GOT3 (cell line): ENCODE results near the gene HPS3.
"Not testable (repeated sequence)": the region's sequence is repeated elsewhere in the genome, so short reads cannot be mapped to it uniquely, and the experiment has no call there.

Experiments used
- DNase-seq: peaks from one replicate; lab custom pipeline; 2025; ENCODE audit warnings: mixed read lengths; lab: John Stamatoyannopoulos, UW

Gene HPS3

GRCh38 chr3:149195221-149195620 is 65.8 kb downstream of the HPS3 start:
- no peak for DNase-seq

- not testable (repeated sequence) for DNase-seq
Measured at GRCh38 chr3:149196805-149197592, 67.6 kb downstream of the HPS3 start.

- DNase-seq = no peak
Measured at GRCh38 chr3:149197669-149198068, 68.2 kb downstream of the HPS3 start.

GRCh38 chr3:149198611-149199010 is 69.2 kb downstream of the HPS3 start:
- DNase-seq = no peak

- no peak for DNase-seq
Measured at GRCh38 chr3:149199474-149199873, 70.0 kb downstream of the HPS3 start.

GRCh38 chr3:149203758-149204157 is 74.3 kb downstream of the HPS3 start:
- no peak for DNase-seq

- DNase-seq = no peak
Measured at GRCh38 chr3:149204390-149204991, 75.1 kb downstream of the HPS3 start.

- no peak for DNase-seq
Measured at GRCh38 chr3:149207475-149207874, 78.0 kb downstream of the HPS3 start.

- no peak for DNase-seq
Measured at GRCh38 chr3:149209431-149209830, 80.0 kb downstream of the HPS3 start.

GRCh38 chr3:149212386-149212785 is 82.9 kb downstream of the HPS3 start:
- no peak for DNase-seq

GRCh38 chr3:149214702-149215101 is 85.3 kb downstream of the HPS3 start:
- no peak for DNase-seq

- DNase-seq = no peak
Measured at GRCh38 chr3:149215515-149215914, 86.1 kb downstream of the HPS3 start.

- DNase-seq = no peak
Measured at GRCh38 chr3:149216193-149216869, 86.9 kb downstream of the HPS3 start.

GRCh38 chr3:149217347-149217746 is 87.9 kb downstream of the HPS3 start:
- no peak for DNase-seq

- DNase-seq = not testable (repeated sequence)
Measured at GRCh38 chr3:149219380-149220121, 90.1 kb downstream of the HPS3 start.

GRCh38 chr3:149221783-149222517 is 92.5 kb downstream of the HPS3 start, which contains the start of gene CP:
Gene CP, minus strand, starts transcription at chr3:149221829. Its CDS starts 37 bp downstream, at chr3:149221792.
- no peak for DNase-seq
